ENCODE data around the gene CCDC57. TPM values are rescaled to one million over a fixed set of nuclear protein-coding genes. Genes with fewer than 3 reads are reported as not detected.

Gene CCDC57
- total and polyA plus RNA-seq, 9 of the 15 experiments (the other 6 are each of a cell fraction or from before 2014, with no cell fraction given), result 0.83 to 36.2 (median 13.6) TPM

GRCh38 chr17:82086941-82087906 is 125.4 kb downstream of the CCDC57 start (continued):
- TF ChIP-seq ZNF395 (CRISPR knock-in tag; IDR thresholded peaks at IDR 0.05), result no peak
- no peak for TF ChIP-seq ZNF282 (CRISPR knock-in tag; IDR thresholded peaks at IDR 0.05)
- TF ChIP-seq, protein P1, sequence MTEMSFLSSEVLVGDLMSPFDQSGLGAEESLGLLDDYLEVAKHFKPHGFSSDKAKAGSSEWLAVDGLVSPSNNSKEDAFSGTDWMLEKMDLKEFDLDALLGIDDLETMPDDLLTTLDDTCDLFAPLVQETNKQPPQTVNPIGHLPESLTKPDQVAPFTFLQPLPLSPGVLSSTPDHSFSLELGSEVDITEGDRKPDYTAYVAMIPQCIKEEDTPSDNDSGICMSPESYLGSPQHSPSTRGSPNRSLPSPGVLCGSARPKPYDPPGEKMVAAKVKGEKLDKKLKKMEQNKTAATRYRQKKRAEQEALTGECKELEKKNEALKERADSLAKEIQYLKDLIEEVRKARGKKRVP (CRISPR knock-in tag; IDR thresholded peaks at IDR 0.05), result no peak
- TF ChIP-seq, protein P2, sequence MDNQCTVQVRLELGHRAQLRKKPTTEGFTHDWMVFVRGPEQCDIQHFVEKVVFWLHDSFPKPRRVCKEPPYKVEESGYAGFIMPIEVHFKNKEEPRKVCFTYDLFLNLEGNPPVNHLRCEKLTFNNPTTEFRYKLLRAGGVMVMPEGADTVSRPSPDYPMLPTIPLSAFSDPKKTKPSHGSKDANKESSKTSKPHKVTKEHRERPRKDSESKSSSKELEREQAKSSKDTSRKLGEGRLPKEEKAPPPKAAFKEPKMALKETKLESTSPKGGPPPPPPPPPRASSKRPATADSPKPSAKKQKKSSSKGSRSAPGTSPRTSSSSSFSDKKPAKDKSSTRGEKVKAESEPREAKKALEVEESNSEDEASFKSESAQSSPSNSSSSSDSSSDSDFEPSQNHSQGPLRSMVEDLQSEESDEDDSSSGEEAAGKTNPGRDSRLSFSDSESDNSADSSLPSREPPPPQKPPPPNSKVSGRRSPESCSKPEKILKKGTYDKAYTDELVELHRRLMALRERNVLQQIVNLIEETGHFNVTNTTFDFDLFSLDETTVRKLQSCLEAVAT (IDR thresholded peaks at IDR 0.05), result no peak
- TF ChIP-seq NELFE (IDR thresholded peaks at IDR 0.05; ENCODE audit: insufficient read depth, insufficient read length), result no peak
- TF ChIP-seq PML (IDR thresholded peaks at IDR 0.05; ENCODE audit: low read length), result 0 out of 2 replicates have a peak, but pooled peaks have one; percentile 16
- TF ChIP-seq ZNF592 (IDR thresholded peaks at IDR 0.05), result no peak
- no peak for TF ChIP-seq ZNF57 (CRISPR knock-in tag; IDR thresholded peaks at IDR 0.05)
- no peak for TF ChIP-seq ZNF165 (CRISPR knock-in tag; IDR thresholded peaks at IDR 0.05; ENCODE audit: borderline replicate concordance)
